HepG2 (cell line): Measurements from ENCODE around the gene AP5Z1. TPM values are rescaled to one million over a fixed set of nuclear protein-coding genes. Genes with fewer than 3 reads are reported as not detected.

Source experiments
- ATAC-seq: fragments of 200-7000 bp; cut with Tn5 transposase; 3 replicates; pipeline ENCODE4 v1.9.1; 2020; ENCODE audit warnings: mild to moderate bottlenecking, moderate library complexity
- BruUV-seq: library from RNA; stranded (reverse); fragments of 400-500 nt; replicated peaks from 2 replicates; lab custom pipeline; 2021; lab: Mats Ljungman, UMichigan
- CTCF ChIA-PET: fragments of 300-600 bp; formaldehyde crosslinking; extraction: SDS; loops from one replicate; lab custom pipeline; 2021; ENCODE audit warnings: low total read pairs, inconsistent platforms, low intra/inter-chr PET ratio; lab: Yijun Ruan, JAX
- POLR2A ChIA-PET: fragments of 350-600 bp; sonication (Branson Sonifier 250); formaldehyde crosslinking; loops from one replicate; lab custom pipeline; 2020; ENCODE audit warnings: antibody characterized with exemption, inconsistent platforms; lab: Yijun Ruan, JAX
- DNase-seq: peaks from one replicate; pipeline ENCODE4 v3.0.0-alpha.2; 2015; ENCODE audit warnings: low spot score
- FAIRE-seq: peaks from 3 replicates; lab custom pipeline; 2011; peaks lifted over from hg19 to GRCh38; lab: Jason Lieb, UNC
- H2AFZ ChIP-seq: one replicate; pipeline ENCODE4 v1.6.1; 2011; ENCODE audit warnings: low read length, inconsistent platforms
- H3K27ac ChIP-seq: fragments of 300-600 bp; 3 replicates; pipeline ENCODE4 v1.8.0; 2011; ENCODE audit warnings: mixed run types, mild to moderate bottlenecking, mixed read lengths, low read length, inconsistent platforms; ENCODE audit not compliant: insufficient read depth; ENCODE audit errors: extremely low read length
- H3K27me3 ChIP-seq, 2 experiments: fragments of 200-600 bp in 1 of 2; 2 replicates in 1 of 2; 3 replicates in 1 of 2; pipeline versions ENCODE4 v1.6.0 to v1.8.0; 2011; ENCODE audit warnings: low read length in 2 of 2, mild to moderate bottlenecking in 2 of 2, moderate library complexity in 2 of 2, inconsistent platforms in 1 of 2; ENCODE audit not compliant: insufficient read depth in 2 of 2, control insufficient read depth in 1 of 2
- H3K36me3 ChIP-seq, 2 experiments: fragments of 200-600 bp in 1 of 2; replicated peaks in 1 of 2; 2 replicates in 1 of 2; 3 replicates in 1 of 2; pipeline versions ENCODE4 v1.5.1 to v1.8.0; 2011; ENCODE audit warnings: low read length in 2 of 2, inconsistent platforms in 1 of 2; ENCODE audit not compliant: insufficient read depth in 2 of 2, control insufficient read depth in 1 of 2
- H3K4me1 ChIP-seq: 2 replicates; pipeline ENCODE4 v1.5.1; 2012; ENCODE audit warnings: low read length, inconsistent platforms; ENCODE audit not compliant: insufficient read depth
- H3K4me2 ChIP-seq: 2 replicates; pipeline ENCODE4 v1.6.0; 2011; ENCODE audit warnings: low read depth, low read length, inconsistent platforms
- H3K4me3 ChIP-seq, 3 experiments: fragments of 200-600 bp in 1 of 3; sonication (generic), shearing (Covaris generic) in 1 of 3; replicated peaks in 1 of 3; 2 replicates each; pipeline ENCODE4 v1.5.1; 2011 to 2016; ENCODE audit warnings: low read length in 3 of 3, inconsistent platforms in 2 of 3, low read depth in 2 of 3, mild to moderate bottlenecking in 2 of 3, control low read depth in 1 of 3, mixed read lengths in 1 of 3; ENCODE audit not compliant: insufficient read depth in 1 of 3
- H3K79me2 ChIP-seq: one replicate; pipeline ENCODE4 v1.6.1; 2011; ENCODE audit warnings: low read length, inconsistent platforms; ENCODE audit not compliant: insufficient read depth
- H3K9ac ChIP-seq: 2 replicates; pipeline ENCODE4 v1.6.0; 2011; ENCODE audit warnings: mild to moderate bottlenecking, low read depth, low read length, inconsistent platforms; ENCODE audit not compliant: insufficient read depth
- H3K9me3 ChIP-seq: 2 replicates; pipeline ENCODE4 v1.5.1; 2012; ENCODE audit warnings: mild to moderate bottlenecking, low read length
- H4K20me1 ChIP-seq: 2 replicates; pipeline ENCODE4 v1.6.0; 2011; ENCODE audit warnings: inconsistent platforms, mild to moderate bottlenecking, low read length, moderate library complexity; ENCODE audit not compliant: insufficient read depth
- ASH2L ChIP-seq: fragments of 300-600, 200-600 bp; sonication (generic); IDR thresholded peaks from 2 replicates; pipeline ENCODE4 v1.7.0; 2017; ENCODE audit warnings: low read depth, mild to moderate bottlenecking, moderate library complexity, mixed read lengths, low read length; ENCODE audit not compliant: insufficient read length
- ATRX ChIP-seq: sonication (generic); formaldehyde crosslinking; IDR thresholded peaks from 2 replicates; pipeline ENCODE4 v1.4.0; 2020; ENCODE audit warnings: missing genetic modification reagents, borderline replicate concordance
- KDM3A ChIP-seq: IDR thresholded peaks from 2 replicates; pipeline ENCODE4 v1.6.1; 2018; ENCODE audit warnings: low read depth, missing compliant biosample characterization
- MNT ChIP-seq: fragments of 450-650 bp; IDR thresholded peaks from 2 replicates; pipeline ENCODE4 v1.6.1; 2016
- SALL1 ChIP-seq: sonication (generic); formaldehyde crosslinking; IDR thresholded peaks from 2 replicates; pipeline ENCODE4 v1.8.0; 2022; ENCODE audit warnings: mild to moderate bottlenecking, missing genetic modification reagents
- SOX5 ChIP-seq: IDR thresholded peaks from 2 replicates; pipeline ENCODE4 v1.6.1; 2016; ENCODE audit warnings: borderline replicate concordance
- SRSF9 ChIP-seq: fragments of 200-400 bp; formaldehyde crosslinking; IDR thresholded peaks from 2 replicates; pipeline ENCODE4 v1.6.1; 2018; ENCODE audit warnings: borderline replicate concordance, mild to moderate bottlenecking, low read depth, low read length; ENCODE audit not compliant: insufficient read depth, poor library complexity, severe bottlenecking
- ZNF672 ChIP-seq: sonication (generic); formaldehyde crosslinking; IDR thresholded peaks from 2 replicates; pipeline ENCODE4 v1.8.1; 2022; ENCODE audit warnings: missing genetic modification reagents
- ZNF687 ChIP-seq: sonication (generic); formaldehyde crosslinking; IDR thresholded peaks from 2 replicates; pipeline ENCODE4 v1.5.1; 2020; ENCODE audit warnings: mild to moderate bottlenecking, missing genetic modification reagents, moderate library complexity
- WGBS: methylation state at CpG from one replicate; pipeline ENCODE4 v1.1.6; 2017; ENCODE audit warnings: low lambda C conversion rate; 5-methylcytosine and 5-hydroxymethylcytosine counted together
- in situ Hi-C: cut with HindIII; loops from 2 replicates; pipeline ENCODE4 v1.10.0; 2017; ENCODE audit warnings: low pct_unique_long_range_greater_than_20kb; ENCODE audit not compliant: extremely low pct_ligation_motif_present
- intact Hi-C: fragments of 100-400 bp; cut with micrococcal nuclease; formaldehyde crosslinking; loops from one replicate; pipeline ENCODE4 v1.10.0; 2022; ENCODE audit not compliant: unreplicated experiment
- polyA plus RNA-seq, 8 experiments: library from polyadenylated mRNA; depleted of rRNA in 3 of 8; stranded (reverse) in 7 of 8; unstranded in 1 of 8; fragments of >200 nt; fragmentation: Illumina TruSeq in 4 of 8; extraction: Trizol in 4 of 8; gene quantifications; 2 replicates each; pipeline versions ENCODE4 v1.2.1 to v1.2.3, GENCODE V29; 2011 to 2016; ENCODE audit warnings: low read depth in 4 of 8, missing spikeins in 1 of 8, mixed read lengths in 1 of 8; ENCODE audit not compliant: insufficient read depth in 1 of 8
- total RNA-seq, 5 experiments: library from RNA; depleted of rRNA; stranded (reverse); fragments of >200 nt; fragmentation: Illumina TruSeq; extraction: Trizol; gene quantifications; 2 replicates each; pipeline ENCODE4 v1.2.3, GENCODE V29; 2016; ENCODE audit warnings: low read depth in 1 of 5

AP5Z1 gene
- total and polyA plus RNA-seq, 2 of the 13 experiments (the other 11 are each of a cell fraction or from before 2014, with no cell fraction given) = 9.3 to 15.1 TPM

- DNase-seq (no peak), FAIRE-seq (no peak), ATAC-seq (0 out of 3 replicates have a peak, but pooled peaks have one; percentile 4)
- WGBS = 39% methylated on average over 10 of the region's 27 CpGs
- POLR2A ChIA-PET = no interaction called here
- peaks cover 14% of the 10 kb centered on the region for H3K4me1 ChIP-seq
- no peak overlapping the region for H3K4me3 ChIP-seq
- H3K27ac ChIP-seq = no peak overlapping the region
- no peak overlapping the region for H3K4me2 ChIP-seq
- H3K27me3 ChIP-seq = peaks cover 1 to 25% of the 10 kb centered on the region in 2 experiments; a peak in 3 of 5 replicates
- no peaks in the 10 kb centered on the region for H3K36me3 ChIP-seq
- no TSS peak for BruUV-seq
- H3K9ac ChIP-seq = no peak overlapping the region
- in situ Hi-C loops (no loop called here), intact Hi-C loops (no loop called here)
- H4K20me1 ChIP-seq = no peaks in the 10 kb centered on the region
- no peak for TF ChIP-seq SALL1 (CRISPR knock-in tag)
- TF ChIP-seq SOX5 (CRISPR knock-in tag) = no peak
- TF ChIP-seq ATRX (CRISPR knock-in tag) = no peak
- TF ChIP-seq ZNF672 (CRISPR knock-in tag) = no peak
- TF ChIP-seq MNT = peak; percentile 90
- H3K9me3 ChIP-seq = no peaks in the 10 kb centered on the region
- CTCF ChIA-PET = no interaction called here
- no peak overlapping the region for H2AFZ ChIP-seq
- H3K79me2 ChIP-seq = no peaks in the 10 kb centered on the region
Measured at GRCh38 chr7:4800926-4801838, 25.8 kb downstream of the AP5Z1 start.

- ChIA-PET CTCF (no interaction called here), POLR2A (no interaction called here)
- no peaks in the 10 kb centered on the region for H4K20me1 ChIP-seq
- H3K4me1 ChIP-seq = peaks cover 14% of the 10 kb centered on the region
- WGBS = 14% methylated on average over 7 of the region's 18 CpGs
- no peak overlapping the region for H3K4me3 ChIP-seq
- ATAC-seq (no peak; the same call in 2 of the 3 replicates), FAIRE-seq (no peak), DNase-seq (no peak)
- no TSS peak for BruUV-seq
- no peaks in the 10 kb centered on the region for H3K79me2 ChIP-seq
- H3K4me2 ChIP-seq = 0 out of 2 replicates have a peak overlapping the region, but pooled peaks have one; percentile 18
- intact Hi-C loops (no loop called here), in situ Hi-C loops (no loop called here)
- peaks cover 4 to 31% of the 10 kb centered on the region in 2 experiments; a peak in 3 of 5 replicates for H3K27me3 ChIP-seq
- no peak for TF ChIP-seq SRSF9
- TF ChIP-seq KDM3A (CRISPR knock-in tag) = no peak
- no peak for TF ChIP-seq ASH2L
- peak; percentile 18; the same call in 1 of the 2 replicates for TF ChIP-seq ZNF687 (CRISPR knock-in tag)
- no peak for TF ChIP-seq SALL1 (CRISPR knock-in tag)
- H3K27ac ChIP-seq = no peak overlapping the region
- no peaks in the 10 kb centered on the region for H3K36me3 ChIP-seq
- H3K9ac ChIP-seq = no peak overlapping the region
- no peaks in the 10 kb centered on the region for H3K9me3 ChIP-seq
- no peak overlapping the region for H2AFZ ChIP-seq
Measured at GRCh38 chr7:4801839-4802231, 26.4 kb downstream of the AP5Z1 start.
